ENCODE results near the gene ADGRD1.
"Not testable (repeated sequence)": the region's sequence is repeated elsewhere in the genome, so short reads cannot be mapped to it uniquely, and the experiment has no call there.

The ADGRD1 gene

GRCh38 chr12:130953771-130954543, at the start of gene ADGRD1:
Gene ADGRD1, plus strand, starts transcription at chr12:130953907. Its CDS starts 559 bp downstream, at chr12:130954466.
- DNase-seq: no peak

- no peak for DNase-seq
Measured at GRCh38 chr12:130904064-130904463, 49.6 kb upstream of the ADGRD1 start.

- DNase-seq: not testable (repeated sequence)
Measured at GRCh38 chr12:130904936-130905455, 48.7 kb upstream of the ADGRD1 start.

GRCh38 chr12:130909111-130909510, 44.6 kb upstream of the ADGRD1 start:
- no peak for DNase-seq

- no peak for DNase-seq
Measured at GRCh38 chr12:130911193-130911592, 42.5 kb upstream of the ADGRD1 start.

- no peak for DNase-seq
Measured at GRCh38 chr12:130911933-130912332, 41.8 kb upstream of the ADGRD1 start.

GRCh38 chr12:130916241-130916911, 37.3 kb upstream of the ADGRD1 start:
- peak; percentile 7 for DNase-seq

- no peak for DNase-seq
Measured at GRCh38 chr12:130917607-130918006, 36.1 kb upstream of the ADGRD1 start.

GRCh38 chr12:130919086-130919485, 34.6 kb upstream of the ADGRD1 start:
- DNase-seq: no peak

- DNase-seq: no peak
Measured at GRCh38 chr12:130920119-130920703, 33.5 kb upstream of the ADGRD1 start.

GRCh38 chr12:130920723-130921381, 32.9 kb upstream of the ADGRD1 start:
- DNase-seq: peak; percentile 4

GRCh38 chr12:130922511-130922953, 31.2 kb upstream of the ADGRD1 start:
- DNase-seq: no peak

GRCh38 chr12:130924966-130925665, 28.6 kb upstream of the ADGRD1 start:
- no peak for DNase-seq

- DNase-seq: no peak
Measured at GRCh38 chr12:130925666-130926015, 28.1 kb upstream of the ADGRD1 start.

- DNase-seq: no peak
Measured at GRCh38 chr12:130929363-130929762, 24.3 kb upstream of the ADGRD1 start.

GRCh38 chr12:130932061-130932930, 21.4 kb upstream of the ADGRD1 start:
- no peak for DNase-seq

GRCh38 chr12:130933269-130933995, 20.3 kb upstream of the ADGRD1 start:
- no peak for DNase-seq

- DNase-seq: no peak
Measured at GRCh38 chr12:130934753-130935152, 19.0 kb upstream of the ADGRD1 start.

- DNase-seq: no peak
Measured at GRCh38 chr12:130936561-130936960, 17.1 kb upstream of the ADGRD1 start.

- no peak for DNase-seq
Measured at GRCh38 chr12:130937063-130937462, 16.6 kb upstream of the ADGRD1 start.

GRCh38 chr12:130937546-130937945, 16.2 kb upstream of the ADGRD1 start:
- DNase-seq: not testable (repeated sequence)

Data from HCEC 1CT (cell line).